ENCODE data around the gene PLEKHM1.

- TF ChIP-seq CTCF (IDR thresholded peaks at IDR 0.05; ENCODE audit: extremely low read depth in 1 of 2, insufficient read depth in 1 of 2, low read depth in 1 of 2, low read length in 2 of 2), result no peak
- TF ChIP-seq POLR2A (IDR thresholded peaks at IDR 0.05; ENCODE audit: low read depth, low read length), result no peak
- no peak for TF ChIP-seq MAX (IDR thresholded peaks at IDR 0.05; ENCODE audit: insufficient read depth, insufficient read length)
- TF ChIP-seq EZH2 (IDR thresholded peaks at IDR 0.05; ENCODE audit: borderline replicate concordance, low read depth, low read length, severe bottlenecking), result no peak
- TF ChIP-seq POLR2AphosphoS5 (IDR thresholded peaks at IDR 0.05; ENCODE audit: insufficient read depth, low read depth, low read length), result no peak
- TF ChIP-seq FOS (IDR thresholded peaks at IDR 0.05; ENCODE audit: borderline replicate concordance, insufficient read depth, low read length), result no peak
Observed at GRCh38 chr17:45408611-45409421, 81.7 kb downstream of the PLEKHM1 start.

All from endothelial cell of umbilical vein (primary cell).